GM19351 (cell line): ENCODE data around the gene CEP83.
"Not testable (repeated sequence)": the region's sequence is repeated elsewhere in the genome, so short reads cannot be mapped to it uniquely, and the experiment has no call there.

ENCODE experiments used
- ATAC-seq: cut with Tn5 transposase; IDR thresholded peaks from one replicate; pipeline ENCODE4 v1.9.1; 2021; ENCODE audit warnings: mild to moderate bottlenecking, moderate library complexity; ENCODE audit not compliant: unreplicated experiment

The CEP83 gene

DNA sequence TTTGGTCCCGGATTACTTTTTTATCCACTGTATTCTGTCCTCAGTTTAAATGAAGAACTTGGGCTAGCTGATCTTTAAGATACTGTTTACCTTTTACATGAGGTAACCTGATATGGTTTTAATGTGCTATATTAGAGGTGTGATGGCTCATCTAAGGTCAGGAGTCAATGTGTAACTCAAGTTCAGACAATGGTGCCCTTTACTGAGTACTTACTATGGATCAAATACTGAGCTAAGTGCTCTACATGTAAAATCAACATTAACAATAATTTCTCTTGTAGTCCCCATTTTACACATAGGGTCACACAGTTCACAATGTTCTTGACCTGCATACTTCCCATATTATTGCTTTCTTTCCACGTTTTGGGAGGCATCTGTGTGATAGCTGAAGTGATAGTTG, 79.2 kb downstream of the CEP83 start:
- ATAC-seq = no peak

- no peak for ATAC-seq
Measured at GRCh38 chr12:94379479-94380113, 80.1 kb downstream of the CEP83 start.

GRCh38 chr12:94377599-94377998, 82.1 kb downstream of the CEP83 start:
- ATAC-seq = no peak

DNA sequence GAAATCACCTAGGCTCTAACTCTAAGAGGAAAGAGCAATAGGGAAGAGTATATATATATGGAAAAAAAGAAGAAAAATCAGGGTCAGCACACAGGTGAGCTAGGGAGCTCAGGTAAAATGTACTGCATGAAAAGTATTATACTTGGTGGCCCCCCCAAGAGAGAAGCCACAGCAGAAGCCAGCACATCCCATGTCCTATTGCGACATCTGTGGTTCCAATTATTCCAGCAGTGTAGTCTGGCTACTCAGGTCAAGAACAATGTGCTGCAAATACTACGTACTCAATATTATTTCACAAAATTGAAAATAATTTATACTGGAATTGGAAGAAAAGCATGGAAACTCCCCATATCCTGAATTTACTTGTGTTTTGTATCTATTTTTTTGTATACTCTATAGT, 85.5 kb downstream of the CEP83 start:
- no peak for ATAC-seq

GRCh38 chr12:94372461-94372860, 87.2 kb downstream of the CEP83 start:
- peak; percentile 67 for ATAC-seq

- no peak for ATAC-seq
Measured at GRCh38 chr12:94362653-94363052, 97.0 kb downstream of the CEP83 start.

GRCh38 chr12:94359761-94360160, 99.9 kb downstream of the CEP83 start:
- no peak for ATAC-seq

DNA sequence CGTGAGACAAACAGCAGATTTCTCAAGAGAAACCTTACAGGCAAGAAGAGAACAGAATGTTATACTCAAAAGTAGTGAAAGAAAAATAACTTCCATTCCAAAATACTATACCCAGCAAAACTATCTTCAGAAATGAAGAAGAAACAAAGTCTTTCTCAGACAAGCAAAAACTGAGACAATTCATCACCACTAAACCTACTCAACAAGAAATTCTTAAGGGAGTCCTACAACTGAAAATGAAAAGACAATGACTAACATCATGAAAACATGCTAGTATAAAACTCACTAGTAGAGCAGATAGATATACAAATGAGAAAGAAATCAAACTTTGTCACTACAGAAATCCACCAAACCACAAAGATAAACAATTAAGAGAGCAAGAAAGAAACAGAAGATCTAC, 106.5 kb downstream of the CEP83 start:
- no peak for ATAC-seq

GRCh38 chr12:94340573-94340972, 119.1 kb downstream of the CEP83 start:
- ATAC-seq = no peak

GRCh38 chr12:94338006-94338794, 121.5 kb downstream of the CEP83 start:
- no peak for ATAC-seq

DNA sequence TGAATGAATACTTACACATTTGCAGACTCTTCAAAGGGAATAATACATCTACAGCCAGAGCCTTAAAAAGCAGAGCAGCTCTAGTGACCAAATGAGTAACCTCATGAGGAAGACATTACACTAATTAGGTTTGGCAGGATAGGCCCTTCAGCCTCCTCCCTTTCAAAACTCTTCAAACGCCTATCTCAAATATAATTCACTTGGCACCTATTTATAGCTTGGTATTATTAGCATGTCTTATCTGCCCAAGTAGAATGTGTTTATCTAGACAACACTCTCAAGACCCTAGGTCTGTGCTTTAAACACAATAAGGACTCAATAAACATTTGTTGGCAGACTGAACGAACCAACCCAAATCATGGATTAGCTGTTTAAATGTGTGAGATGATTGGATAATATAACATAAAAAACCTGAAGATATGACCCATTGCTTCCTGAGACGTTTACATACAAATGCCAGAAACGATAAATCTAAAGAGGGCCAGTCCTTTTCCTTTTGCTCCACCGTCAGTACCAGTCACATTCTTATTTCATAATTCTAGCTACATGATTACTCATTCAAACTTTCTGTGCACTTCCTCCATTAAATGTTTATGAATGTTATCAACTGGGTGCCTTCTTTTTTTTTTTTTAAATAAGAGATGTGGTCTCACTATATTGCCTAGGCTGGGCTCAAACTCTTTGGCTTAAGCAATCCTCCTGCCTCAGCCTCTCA, 123.3 kb downstream of the CEP83 start:
- ATAC-seq = no peak

GRCh38 chr12:94333396-94333795, 126.3 kb downstream of the CEP83 start:
- ATAC-seq = no peak

- no peak for ATAC-seq
Measured at GRCh38 chr12:94329366-94329765, 130.3 kb downstream of the CEP83 start.

- no peak for ATAC-seq
Measured at GRCh38 chr12:94327809-94328208, 131.9 kb downstream of the CEP83 start.

- no peak for ATAC-seq
Measured at GRCh38 chr12:94326727-94327126, 132.9 kb downstream of the CEP83 start.

- ATAC-seq = no peak
Measured at GRCh38 chr12:94326234-94326633, 133.4 kb downstream of the CEP83 start.

- ATAC-seq = no peak
Measured at GRCh38 chr12:94322346-94322745, 137.3 kb downstream of the CEP83 start.

DNA sequence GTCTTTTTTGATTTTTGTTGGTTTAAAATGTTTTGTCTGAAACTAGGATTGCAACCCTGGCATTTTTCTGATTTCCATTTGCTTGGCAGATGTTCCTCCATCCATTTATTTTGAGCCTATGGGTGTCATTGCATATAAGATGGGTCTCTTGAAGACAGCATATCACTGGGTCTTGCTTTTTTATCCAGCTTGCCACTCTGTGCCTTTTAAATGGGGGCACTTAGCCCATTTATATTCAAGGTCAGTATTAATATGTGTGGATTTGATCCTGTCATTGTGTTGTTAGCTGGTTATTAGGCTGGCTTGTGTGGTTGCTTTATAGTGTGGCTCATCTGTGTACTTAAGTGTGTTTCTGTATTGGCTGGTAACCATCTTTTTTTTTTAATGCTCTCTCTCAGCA, 139.6 kb downstream of the CEP83 start:
- ATAC-seq = no peak

DNA sequence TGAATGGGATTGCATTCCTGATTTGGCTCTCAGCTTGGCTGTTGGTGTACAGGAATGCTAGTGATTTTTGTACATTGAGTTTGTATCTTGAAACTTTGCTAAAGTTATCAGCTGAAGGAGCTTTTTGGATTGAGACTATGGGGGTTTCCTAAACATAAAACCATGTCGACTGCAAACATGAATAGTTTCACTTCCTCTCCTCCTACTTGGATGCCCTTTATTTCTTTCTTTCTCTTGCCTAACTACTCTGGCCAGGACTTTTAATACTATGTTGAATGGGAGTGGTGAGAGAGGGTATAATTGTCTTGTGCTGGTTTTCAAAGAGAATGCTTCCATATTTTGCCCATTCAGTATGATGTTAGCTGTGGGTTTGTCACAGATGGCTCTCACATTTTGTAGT, 141.5 kb downstream of the CEP83 start:
- ATAC-seq = no peak

GRCh38 chr12:94316600-94316999, 143.1 kb downstream of the CEP83 start:
- not testable (repeated sequence) for ATAC-seq

GRCh38 chr12:94312378-94312777, 147.3 kb downstream of the CEP83 start:
- ATAC-seq = no peak

GRCh38 chr12:94309373-94309772, 150.3 kb downstream of the CEP83 start:
- ATAC-seq = peak; percentile 73
